Measurements from ENCODE around the gene TSGA10. TPM values are rescaled to one million over a fixed set of nuclear protein-coding genes. Genes with fewer than 3 reads are reported as not detected.
"Not testable (repeated sequence)": the region's sequence is repeated elsewhere in the genome, so short reads cannot be mapped to it uniquely, and the experiment has no call there.

TSGA10 gene, protein sequence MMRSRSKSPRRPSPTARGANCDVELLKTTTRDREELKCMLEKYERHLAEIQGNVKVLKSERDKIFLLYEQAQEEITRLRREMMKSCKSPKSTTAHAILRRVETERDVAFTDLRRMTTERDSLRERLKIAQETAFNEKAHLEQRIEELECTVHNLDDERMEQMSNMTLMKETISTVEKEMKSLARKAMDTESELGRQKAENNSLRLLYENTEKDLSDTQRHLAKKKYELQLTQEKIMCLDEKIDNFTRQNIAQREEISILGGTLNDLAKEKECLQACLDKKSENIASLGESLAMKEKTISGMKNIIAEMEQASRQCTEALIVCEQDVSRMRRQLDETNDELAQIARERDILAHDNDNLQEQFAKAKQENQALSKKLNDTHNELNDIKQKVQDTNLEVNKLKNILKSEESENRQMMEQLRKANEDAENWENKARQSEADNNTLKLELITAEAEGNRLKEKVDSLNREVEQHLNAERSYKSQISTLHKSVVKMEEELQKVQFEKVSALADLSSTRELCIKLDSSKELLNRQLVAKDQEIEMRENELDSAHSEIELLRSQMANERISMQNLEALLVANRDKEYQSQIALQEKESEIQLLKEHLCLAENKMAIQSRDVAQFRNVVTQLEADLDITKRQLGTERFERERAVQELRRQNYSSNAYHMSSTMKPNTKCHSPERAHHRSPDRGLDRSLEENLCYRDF
- polyA plus RNA-seq = 1 to 10 TPM; 1.7 to 3.2 TPM

DNA sequence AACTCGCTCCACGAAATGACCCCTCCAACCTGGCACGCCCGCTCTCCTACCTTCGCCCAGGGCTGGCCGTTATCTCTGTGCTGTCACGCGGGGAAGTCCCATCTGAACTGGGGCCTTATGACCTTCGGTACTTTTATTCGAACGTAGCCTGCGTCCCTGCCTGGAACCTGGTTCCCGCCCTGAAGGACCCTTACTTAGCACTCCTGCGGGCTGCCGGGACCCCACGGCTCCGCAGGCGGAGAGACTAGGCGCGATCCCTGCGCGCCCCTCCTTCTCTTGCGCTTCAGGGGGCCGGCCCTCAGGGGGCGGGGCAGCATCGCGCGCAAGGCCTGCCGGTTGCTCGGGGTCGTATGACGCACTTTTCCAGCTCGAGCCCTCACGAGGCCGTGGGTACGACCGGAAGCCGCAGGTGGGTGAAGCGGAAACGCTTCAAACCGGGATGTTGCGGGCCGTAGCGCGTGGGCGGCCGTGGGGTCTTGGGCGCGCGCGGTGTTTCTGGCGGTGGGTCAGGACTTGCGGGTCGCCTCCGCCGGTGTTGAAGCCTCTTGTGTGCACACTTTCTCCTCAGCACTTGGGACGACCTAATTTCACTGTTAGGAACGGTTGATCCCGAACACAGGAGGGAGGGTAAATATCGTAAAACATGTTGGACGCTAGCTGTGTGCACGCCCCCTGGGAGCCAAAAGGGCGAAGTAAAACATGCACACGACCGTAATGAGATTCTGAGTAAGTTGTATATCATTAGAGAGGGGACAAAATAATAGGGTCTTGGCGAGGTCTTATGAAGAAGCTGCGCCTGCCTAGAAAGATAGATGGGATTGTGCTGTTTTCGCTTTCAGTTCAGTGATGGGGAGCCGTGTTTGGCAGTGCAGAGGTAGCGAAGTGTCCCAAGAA, at the start of gene TSGA10, which contains the start of gene LIPT1:
Gene TSGA10, minus strand, starts transcription at position 300 of the 894 bp plus-strand sequence. CDS start 45,503 bp downstream, outside the sequence.
Gene LIPT1, plus strand, starts transcription at position 325 of the 894 bp plus-strand sequence. CDS start 6,991 bp downstream, outside the sequence.
- Histone ChIP-seq H3K36me3 (ENCODE audit: control insufficient read depth in 2 of 2, insufficient read depth in 2 of 2, low read length in 1 of 2) (no peaks in the 10 kb centered on the region), H3K9me3 (ENCODE audit: control insufficient read depth in 2 of 2, insufficient read depth in 1 of 2, low read depth in 1 of 2, low read length in 1 of 2) (no peaks in the 10 kb centered on the region), H3K27ac (ENCODE audit: low read depth in 2 of 2, low read length in 1 of 2) (peak within 1 kb of the TSS; percentile 81 to 98), H3K4me3 (ENCODE audit: low read depth in 1 of 2, low read length in 2 of 2) (peak within 1 kb of the TSS; percentile 81 to 94), H3K27me3 (ENCODE audit: control insufficient read depth in 1 of 2, insufficient read depth in 2 of 2, low read length in 2 of 2) (no peaks in the 10 kb centered on the region), H3K4me1 (ENCODE audit: control insufficient read depth in 2 of 2, insufficient read depth in 2 of 2, low read length in 1 of 2) (no peaks in the 10 kb centered on the region)
- 0% methylated on average over 69 to 70 of the region's 70 CpGs for WGBS, 2 donors

DNA sequence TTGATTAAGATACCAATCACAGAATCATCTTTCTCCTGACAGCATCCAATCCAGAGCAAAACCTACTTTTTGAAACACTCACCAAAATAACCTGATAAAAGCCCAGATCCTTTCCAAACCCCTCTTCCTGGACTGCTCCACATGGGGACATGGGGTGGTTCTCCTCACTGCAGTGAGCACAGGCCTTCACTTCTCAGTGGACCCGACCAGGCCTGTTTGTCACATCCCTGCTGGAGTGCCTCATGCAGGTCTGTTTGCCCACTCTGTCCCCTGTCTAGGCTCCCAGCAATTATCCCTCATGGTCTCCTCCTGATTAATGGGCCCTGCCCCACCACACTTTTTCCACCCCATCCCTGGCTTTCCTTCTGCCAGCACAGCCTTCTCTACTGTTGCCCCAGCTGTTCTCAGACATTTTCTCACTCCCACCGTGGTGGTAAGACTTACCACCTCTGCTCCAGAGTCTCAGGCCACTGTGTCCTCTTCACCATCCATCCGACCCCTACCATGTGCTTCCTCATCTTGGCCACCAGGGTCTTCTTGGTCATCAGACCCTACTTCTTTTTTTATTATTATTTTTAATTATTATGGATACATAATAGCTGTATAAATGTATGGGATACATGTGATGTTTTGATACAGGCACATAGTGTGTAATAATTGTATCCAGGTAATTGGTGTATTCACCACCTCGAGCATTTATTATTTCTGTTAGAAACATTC, 47.4 kb upstream of the TSGA10 start:
- WGBS, 2 donors = 92% methylated on average over 4 of the region's 4 CpGs
- no peak overlapping the region for H3K27ac ChIP-seq (ENCODE audit: low read depth in 2 of 2, low read length in 1 of 2)

DNA sequence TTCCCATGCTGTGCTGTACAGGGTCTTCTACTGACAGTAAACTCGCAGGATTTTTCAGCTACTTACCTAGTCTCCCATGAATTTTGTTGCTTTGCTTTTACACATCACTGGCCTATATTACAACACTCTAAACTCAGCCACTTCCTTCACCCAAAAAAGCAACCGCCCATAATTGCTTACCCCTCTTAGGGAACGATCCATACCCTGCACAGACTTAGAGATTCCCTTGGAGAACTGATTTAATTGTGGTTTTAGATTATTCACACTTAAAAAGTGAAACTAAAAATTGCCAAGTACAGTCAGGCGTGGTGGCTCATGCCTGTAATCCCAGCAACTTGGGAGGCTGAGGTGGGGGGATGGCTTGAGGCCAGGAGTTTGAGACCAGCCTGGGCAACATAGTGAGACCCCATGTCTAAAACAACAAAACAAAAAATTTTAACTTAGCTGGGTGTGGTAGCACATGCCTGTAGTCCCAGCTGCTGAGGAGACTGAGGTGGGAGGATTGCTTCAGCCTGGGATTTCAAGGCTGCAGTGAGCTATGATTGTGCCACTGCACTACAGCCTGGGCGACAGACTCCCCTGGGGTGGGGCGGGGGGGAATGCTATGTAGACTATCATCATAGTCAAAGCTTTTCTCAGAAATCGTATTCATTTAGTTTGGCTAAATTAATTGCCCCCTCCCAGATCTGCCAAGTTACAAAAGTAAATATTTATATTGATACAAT, 45.5 kb upstream of the TSGA10 start:
- Histone ChIP-seq H3K36me3 (ENCODE audit: control insufficient read depth in 2 of 2, insufficient read depth in 2 of 2, low read length in 1 of 2) (peaks cover 0 to 4% of the 10 kb centered on the region in 2 donors), H3K4me1 (ENCODE audit: control insufficient read depth in 2 of 2, insufficient read depth in 2 of 2, low read length in 1 of 2) (no peaks in the 10 kb centered on the region), H3K9me3 (ENCODE audit: control insufficient read depth in 2 of 2, insufficient read depth in 1 of 2, low read depth in 1 of 2, low read length in 1 of 2) (no peaks in the 10 kb centered on the region), H3K4me3 (ENCODE audit: low read depth in 1 of 2, low read length in 2 of 2) (no peak overlapping the region), H3K27ac (ENCODE audit: low read depth in 2 of 2, low read length in 1 of 2) (no peak overlapping the region), H3K27me3 (ENCODE audit: control insufficient read depth in 1 of 2, insufficient read depth in 2 of 2, low read length in 2 of 2) (no peaks in the 10 kb centered on the region)
- WGBS, 2 donors = 84 to 87% methylated on average over 7 of the region's 7 CpGs

More for the DNA sequence above, 47.4 kb upstream of the TSGA10 start:
- Histone ChIP-seq H3K9me3 (ENCODE audit: control insufficient read depth in 2 of 2, insufficient read depth in 1 of 2, low read depth in 1 of 2, low read length in 1 of 2) (no peaks in the 10 kb centered on the region), H3K4me3 (ENCODE audit: low read depth in 1 of 2, low read length in 2 of 2) (no peak overlapping the region), H3K36me3 (ENCODE audit: control insufficient read depth in 2 of 2, insufficient read depth in 2 of 2, low read length in 1 of 2) (no peaks in the 10 kb centered on the region), H3K27me3 (ENCODE audit: control insufficient read depth in 1 of 2, insufficient read depth in 2 of 2, low read length in 2 of 2) (no peaks in the 10 kb centered on the region), H3K4me1 (ENCODE audit: control insufficient read depth in 2 of 2, insufficient read depth in 2 of 2, low read length in 1 of 2) (no peaks in the 10 kb centered on the region)

DNA sequence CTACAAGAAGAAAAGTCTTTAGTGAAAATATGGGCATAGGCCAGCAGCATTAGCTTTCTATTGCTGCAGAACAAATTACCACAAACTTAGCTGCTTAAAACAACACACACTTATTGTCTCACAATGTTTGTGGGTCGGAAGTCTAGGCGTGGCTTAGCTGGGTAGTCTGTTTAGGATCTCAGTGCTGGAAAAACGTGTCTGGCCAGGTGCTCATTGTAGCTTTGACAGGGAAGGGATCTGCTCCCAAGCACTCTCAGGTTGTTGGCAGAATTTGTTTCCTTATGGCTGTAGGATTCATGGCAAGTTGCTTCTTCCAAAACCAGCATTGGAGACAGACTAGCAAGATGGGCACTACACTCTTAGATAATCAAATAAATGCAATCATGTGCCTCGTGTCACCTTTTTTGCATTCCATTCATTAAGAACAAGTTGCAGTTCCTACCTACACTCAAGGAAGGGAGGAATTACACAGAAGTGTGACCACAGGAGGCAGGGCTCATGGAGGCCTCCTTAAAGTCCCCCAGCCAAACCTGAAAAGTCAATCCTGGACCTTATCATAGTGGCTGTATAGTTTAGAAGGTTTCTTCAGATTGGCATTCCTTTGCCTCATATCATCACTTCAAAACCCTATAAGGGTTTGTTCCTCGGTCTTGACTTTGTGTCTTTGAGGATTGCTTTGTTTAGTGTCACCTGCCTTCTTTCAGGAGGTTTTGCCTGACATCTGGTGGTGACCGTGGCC, 43.5 kb upstream of the TSGA10 start:
- H3K27me3 ChIP-seq (ENCODE audit: control insufficient read depth in 1 of 2, insufficient read depth in 2 of 2, low read length in 2 of 2) = no peaks in the 10 kb centered on the region
- no peaks in the 10 kb centered on the region for H3K4me1 ChIP-seq (ENCODE audit: control insufficient read depth in 2 of 2, insufficient read depth in 2 of 2, low read length in 1 of 2)
- H3K36me3 ChIP-seq (ENCODE audit: control insufficient read depth in 2 of 2, insufficient read depth in 2 of 2, low read length in 1 of 2) = peaks cover 0 to 4% of the 10 kb centered on the region in 2 donors
- peak overlapping the region; percentile 66 to 80 for H3K27ac ChIP-seq (ENCODE audit: low read depth in 2 of 2, low read length in 1 of 2)
- H3K4me3 ChIP-seq (ENCODE audit: low read depth in 1 of 2, low read length in 2 of 2) = no peak overlapping the region
- H3K9me3 ChIP-seq (ENCODE audit: control insufficient read depth in 2 of 2, insufficient read depth in 1 of 2, low read depth in 1 of 2, low read length in 1 of 2) = no peaks in the 10 kb centered on the region
- WGBS, 2 donors = 68 to 74% methylated on average over 6 of the region's 6 CpGs

DNA sequence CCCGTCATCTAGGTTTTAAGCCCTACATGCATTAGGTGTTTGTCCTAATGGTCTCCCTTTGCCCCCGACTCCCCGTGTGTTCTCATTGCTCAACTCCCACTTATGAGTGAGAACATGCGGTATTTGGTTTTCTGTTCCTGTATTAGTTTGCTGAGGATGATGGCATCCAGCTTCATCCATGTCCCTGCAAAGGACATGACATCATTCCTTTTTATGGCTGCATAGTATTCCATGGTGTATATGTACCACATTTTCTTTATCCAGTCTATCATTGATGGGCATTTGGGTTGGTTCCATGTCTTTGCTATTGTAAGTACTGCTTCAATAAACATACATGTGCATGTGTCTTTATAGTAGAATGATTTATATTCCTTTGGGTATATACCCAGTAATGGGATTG, 37.6 kb upstream of the TSGA10 start:
- not testable (repeated sequence) for H3K9me3 ChIP-seq (ENCODE audit: control insufficient read depth in 2 of 2, insufficient read depth in 1 of 2, low read depth in 1 of 2, low read length in 1 of 2); H3K27ac ChIP-seq (ENCODE audit: low read depth in 2 of 2, low read length in 1 of 2); H3K4me3 ChIP-seq (ENCODE audit: low read depth in 1 of 2, low read length in 2 of 2); H3K27me3 ChIP-seq (ENCODE audit: control insufficient read depth in 1 of 2, insufficient read depth in 2 of 2, low read length in 2 of 2); H3K4me1 ChIP-seq (ENCODE audit: control insufficient read depth in 2 of 2, insufficient read depth in 2 of 2, low read length in 1 of 2); H3K36me3 ChIP-seq (ENCODE audit: control insufficient read depth in 2 of 2, insufficient read depth in 2 of 2, low read length in 1 of 2)
- 96 to 99% methylated on average over 4 of the region's 4 CpGs for WGBS, 2 donors

DNA sequence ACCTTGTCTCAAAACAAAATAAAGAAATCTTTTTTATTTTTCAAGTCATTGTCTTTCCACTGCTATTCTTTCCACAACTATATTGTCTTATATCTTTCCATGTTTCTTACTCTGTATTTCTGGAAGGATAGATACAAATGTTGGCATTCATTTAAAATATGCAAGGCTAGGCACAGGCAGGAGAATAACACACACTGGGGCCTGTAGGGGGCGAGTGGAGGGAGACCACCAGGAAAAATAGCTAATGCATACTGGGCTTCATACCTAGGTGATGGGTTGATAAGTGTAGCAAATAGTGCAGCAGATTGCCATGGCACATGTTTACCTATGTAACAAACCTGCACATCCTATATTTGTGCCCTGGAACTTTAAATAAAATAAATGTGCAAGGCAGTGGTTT, 35.8 kb upstream of the TSGA10 start:
- Histone ChIP-seq H3K9me3 (ENCODE audit: control insufficient read depth in 2 of 2, insufficient read depth in 1 of 2, low read depth in 1 of 2, low read length in 1 of 2) (no peaks in the 10 kb centered on the region), H3K27ac (ENCODE audit: low read depth in 2 of 2, low read length in 1 of 2) (no peak overlapping the region), H3K36me3 (ENCODE audit: control insufficient read depth in 2 of 2, insufficient read depth in 2 of 2, low read length in 1 of 2) (peaks cover 0 to 2% of the 10 kb centered on the region in 2 donors), H3K4me1 (ENCODE audit: control insufficient read depth in 2 of 2, insufficient read depth in 2 of 2, low read length in 1 of 2) (no peaks in the 10 kb centered on the region), H3K27me3 (ENCODE audit: control insufficient read depth in 1 of 2, insufficient read depth in 2 of 2, low read length in 2 of 2) (no peaks in the 10 kb centered on the region), H3K4me3 (ENCODE audit: low read depth in 1 of 2, low read length in 2 of 2) (no peak overlapping the region)
- WGBS, 2 donors = 79 to 97% methylated on average over 1 of the region's 1 CpG

DNA sequence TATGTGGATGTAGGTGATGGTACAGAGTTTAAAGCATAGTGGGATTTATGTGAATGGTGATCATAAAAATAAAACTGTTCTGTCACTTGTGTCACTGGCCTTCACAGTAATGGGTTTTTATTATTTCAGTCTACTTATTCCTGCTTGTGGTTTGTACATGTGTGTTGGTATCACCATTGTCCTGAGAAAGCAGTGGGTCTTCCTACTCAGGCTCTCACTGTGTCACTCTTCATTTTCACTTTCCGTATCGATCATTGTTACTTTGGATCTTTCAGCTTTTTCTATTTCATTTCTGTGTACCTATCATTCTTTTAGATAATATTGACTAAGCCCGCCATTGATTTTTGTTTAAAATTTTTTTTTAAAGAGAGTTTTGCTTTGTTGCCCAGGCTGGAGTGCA, 33.6 kb upstream of the TSGA10 start:
- peaks cover 0 to 2% of the 10 kb centered on the region in 2 donors for H3K36me3 ChIP-seq (ENCODE audit: control insufficient read depth in 2 of 2, insufficient read depth in 2 of 2, low read length in 1 of 2)
- no peak overlapping the region for H3K4me3 ChIP-seq (ENCODE audit: low read depth in 1 of 2, low read length in 2 of 2)
- no peaks in the 10 kb centered on the region for H3K27me3 ChIP-seq (ENCODE audit: control insufficient read depth in 1 of 2, insufficient read depth in 2 of 2, low read length in 2 of 2)
- no peak overlapping the region for H3K27ac ChIP-seq (ENCODE audit: low read depth in 2 of 2, low read length in 1 of 2)
- 96% methylated on average over 3 of the region's 3 CpGs for WGBS, 2 donors
- no peaks in the 10 kb centered on the region for H3K9me3 ChIP-seq (ENCODE audit: control insufficient read depth in 2 of 2, insufficient read depth in 1 of 2, low read depth in 1 of 2, low read length in 1 of 2)
- H3K4me1 ChIP-seq (ENCODE audit: control insufficient read depth in 2 of 2, insufficient read depth in 2 of 2, low read length in 1 of 2) = no peaks in the 10 kb centered on the region

DNA sequence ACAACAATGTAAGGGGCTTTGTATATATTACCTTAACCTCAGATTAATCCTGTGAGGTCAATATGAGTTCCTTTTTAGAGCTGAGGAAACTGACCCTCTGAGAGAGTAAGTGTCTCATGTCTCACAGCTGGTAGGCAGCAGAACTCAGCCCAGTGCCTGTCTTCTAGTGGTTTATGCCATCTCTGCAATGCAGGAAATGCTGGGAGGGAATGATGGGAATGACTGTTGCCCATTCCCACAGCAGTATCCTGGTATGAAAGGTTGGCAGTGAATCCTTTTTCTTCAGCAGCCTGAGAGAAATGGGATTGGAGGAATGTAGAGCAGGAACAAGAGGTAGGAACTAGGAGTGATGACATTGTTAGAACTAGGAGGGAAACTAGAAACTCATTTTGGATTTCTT, 32.3 kb upstream of the TSGA10 start:
- no peaks in the 10 kb centered on the region for H3K27me3 ChIP-seq (ENCODE audit: control insufficient read depth in 1 of 2, insufficient read depth in 2 of 2, low read length in 2 of 2)
- peaks cover 0 to 2% of the 10 kb centered on the region in 2 donors for H3K36me3 ChIP-seq (ENCODE audit: control insufficient read depth in 2 of 2, insufficient read depth in 2 of 2, low read length in 1 of 2)
- H3K4me3 ChIP-seq (ENCODE audit: low read depth in 1 of 2, low read length in 2 of 2) = no peak overlapping the region
- no peaks in the 10 kb centered on the region for H3K9me3 ChIP-seq (ENCODE audit: control insufficient read depth in 2 of 2, insufficient read depth in 1 of 2, low read depth in 1 of 2, low read length in 1 of 2)
- H3K4me1 ChIP-seq (ENCODE audit: control insufficient read depth in 2 of 2, insufficient read depth in 2 of 2, low read length in 1 of 2) = no peaks in the 10 kb centered on the region
- H3K27ac ChIP-seq (ENCODE audit: low read depth in 2 of 2, low read length in 1 of 2) = no peak overlapping the region
